Uterus (tissue), 4 donors: ENCODE measurements around the gene DNAH6. TPM values are rescaled to one million over a fixed set of nuclear protein-coding genes. Genes with fewer than 3 reads are reported as not detected.

Experiments
- DNase-seq, 2 donors: peaks; one replicate each; pipeline ENCODE4 v3.0.0-alpha.2; 2019 to 2020
- H3K27ac ChIP-seq, 2 donors: fragments of 200-600 bp; sonication (generic); 1 replicate in 1 of 2; 2 replicates in 1 of 2; pipeline ENCODE4 v1.5.1; 2016 to 2018
- H3K27me3 ChIP-seq, 2 donors: fragments of 200-600 bp; sonication (generic); one replicate each; pipeline ENCODE4 v1.5.1; 2018 to 2019; ENCODE audit warnings: control low read depth in 1 of 2
- H3K36me3 ChIP-seq, 2 donors: fragments of 200-600 bp; sonication (generic); one replicate each; pipeline ENCODE4 v1.5.1; 2019; ENCODE audit warnings: control low read depth in 1 of 2
- H3K4me1 ChIP-seq, 2 donors: fragments of 200-600 bp; sonication (generic); one replicate each; pipeline ENCODE4 v1.5.1; 2018 to 2019; ENCODE audit warnings: control low read depth in 1 of 2
- H3K4me3 ChIP-seq, 2 donors: fragments of 200-600 bp; sonication (generic); 1 replicate in 1 of 2; 2 replicates in 1 of 2; pipeline ENCODE4 v1.5.1; 2018 to 2019; ENCODE audit warnings: mild to moderate bottlenecking in 1 of 2
- H3K9me3 ChIP-seq, 2 donors: fragments of 200-600 bp; sonication (generic); one replicate each; pipeline ENCODE4 v1.5.1; 2019; ENCODE audit warnings: control low read depth in 1 of 2
- POLR2A ChIP-seq, 2 donors: fragments of 450-650 bp; IDR thresholded peaks; one replicate each; pipeline ENCODE4 v1.6.1; 2016; ENCODE audit warnings: antibody characterized with exemption in 2 of 2, mild to moderate bottlenecking in 1 of 2, moderate library complexity in 1 of 2
- intact Hi-C: fragments of 100-400 bp; cut with DNase I; formaldehyde crosslinking; loops from one replicate; pipeline ENCODE4 v1.15.1; 2023; ENCODE audit warnings: low total_unique reads
- total RNA-seq, 4 donors: library from RNA; depleted of rRNA in 3 of 4; stranded (reverse); fragments of >200 nt in 3 of 4; gene quantifications; one replicate each; pipeline versions ENCODE4 v1.1.0 to v1.2.4, GENCODE V29; 2014 to 2023
- TF ChIP-seq, protein P1 (sequence below), 4 experiments: fragments of 200-600 bp in 2 of 4; fragments of 450-650 bp in 2 of 4; sonication (generic) in 2 of 4; IDR thresholded peaks; one replicate each; pipeline ENCODE4 v1.5.1; 2016 to 2019; ENCODE audit warnings: antibody characterized with exemption in 4 of 4, mild to moderate bottlenecking in 2 of 4, moderate library complexity in 1 of 4
- donor health status: DM: yes; HTN: yes; CAD: no.

Gene DNAH6
- total RNA-seq, 4 donors from 2014 or later = 1.0 to 8.4 (median 2.7) TPM

DNA sequence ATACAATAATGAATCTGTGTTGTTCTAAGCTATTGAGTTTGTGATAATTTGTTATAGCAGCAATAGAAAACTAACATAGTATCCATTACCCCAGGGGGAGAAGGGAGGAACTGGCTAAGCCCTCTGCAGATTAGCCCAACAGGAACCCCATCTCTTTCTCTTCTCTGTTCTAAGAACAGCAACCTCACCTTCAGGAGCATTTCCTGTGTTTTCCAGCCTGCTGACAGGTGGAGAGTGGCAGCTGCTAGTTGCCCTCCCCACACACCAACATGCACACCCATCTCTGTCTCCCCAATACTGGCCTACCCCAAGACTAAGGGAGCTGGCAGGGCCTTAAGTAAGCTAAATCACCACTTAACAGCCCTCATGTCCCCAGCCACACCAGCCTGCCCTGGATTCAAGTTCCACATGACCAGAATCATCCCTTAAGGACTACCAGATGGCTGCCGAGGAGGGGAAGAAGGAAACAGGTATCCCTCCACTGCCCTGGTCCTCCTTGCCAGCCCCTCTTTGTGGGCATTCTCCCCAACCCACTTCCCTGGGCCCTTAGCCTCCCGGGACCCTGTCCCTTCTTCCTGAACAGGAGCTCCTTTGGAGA is 311.8 kb downstream of the DNAH6 start:
- Histone ChIP-seq H3K36me3 (no peaks in the 10 kb centered on the region), H3K27me3 (no peaks in the 10 kb centered on the region), H3K4me3 (no peak overlapping the region), H3K27ac (no peak overlapping the region), H3K9me3 (no peaks in the 10 kb centered on the region), H3K4me1 (no peaks in the 10 kb centered on the region)
- intact Hi-C loops = no loop called here
- no peak for DNase-seq
- no peak for TF ChIP-seq POLR2A (IDR thresholded peaks at IDR 0.05)
- TF ChIP-seq, protein P1, sequence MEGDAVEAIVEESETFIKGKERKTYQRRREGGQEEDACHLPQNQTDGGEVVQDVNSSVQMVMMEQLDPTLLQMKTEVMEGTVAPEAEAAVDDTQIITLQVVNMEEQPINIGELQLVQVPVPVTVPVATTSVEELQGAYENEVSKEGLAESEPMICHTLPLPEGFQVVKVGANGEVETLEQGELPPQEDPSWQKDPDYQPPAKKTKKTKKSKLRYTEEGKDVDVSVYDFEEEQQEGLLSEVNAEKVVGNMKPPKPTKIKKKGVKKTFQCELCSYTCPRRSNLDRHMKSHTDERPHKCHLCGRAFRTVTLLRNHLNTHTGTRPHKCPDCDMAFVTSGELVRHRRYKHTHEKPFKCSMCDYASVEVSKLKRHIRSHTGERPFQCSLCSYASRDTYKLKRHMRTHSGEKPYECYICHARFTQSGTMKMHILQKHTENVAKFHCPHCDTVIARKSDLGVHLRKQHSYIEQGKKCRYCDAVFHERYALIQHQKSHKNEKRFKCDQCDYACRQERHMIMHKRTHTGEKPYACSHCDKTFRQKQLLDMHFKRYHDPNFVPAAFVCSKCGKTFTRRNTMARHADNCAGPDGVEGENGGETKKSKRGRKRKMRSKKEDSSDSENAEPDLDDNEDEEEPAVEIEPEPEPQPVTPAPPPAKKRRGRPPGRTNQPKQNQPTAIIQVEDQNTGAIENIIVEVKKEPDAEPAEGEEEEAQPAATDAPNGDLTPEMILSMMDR (IDR thresholded peaks at IDR 0.05) = no peak

DNA sequence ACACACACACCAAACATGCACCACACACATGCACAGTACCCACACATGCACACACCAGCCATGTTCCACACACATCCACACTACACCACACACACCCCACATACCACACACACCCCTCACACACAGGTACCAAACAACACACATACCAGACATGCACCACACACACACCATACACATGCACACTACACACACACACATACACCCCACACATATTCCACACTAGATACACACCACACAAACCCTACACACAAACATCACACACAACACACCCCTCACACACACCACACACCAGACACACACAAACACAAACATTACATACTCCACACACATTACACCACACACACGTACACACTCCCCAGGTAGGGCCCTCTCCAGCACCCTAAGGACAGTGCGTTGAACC is 313.4 kb downstream of the DNAH6 start:
- TF ChIP-seq POLR2A (IDR thresholded peaks at IDR 0.05) = no peak
- TF ChIP-seq, protein P1 (IDR thresholded peaks at IDR 0.05) = no peak
- Histone ChIP-seq H3K27ac (no peak overlapping the region), H3K4me3 (no peak overlapping the region), H3K27me3 (no peaks in the 10 kb centered on the region), H3K36me3 (no peaks in the 10 kb centered on the region), H3K9me3 (no peaks in the 10 kb centered on the region), H3K4me1 (no peaks in the 10 kb centered on the region)
- DNase-seq = no peak
- intact Hi-C loops = no loop called here

DNA sequence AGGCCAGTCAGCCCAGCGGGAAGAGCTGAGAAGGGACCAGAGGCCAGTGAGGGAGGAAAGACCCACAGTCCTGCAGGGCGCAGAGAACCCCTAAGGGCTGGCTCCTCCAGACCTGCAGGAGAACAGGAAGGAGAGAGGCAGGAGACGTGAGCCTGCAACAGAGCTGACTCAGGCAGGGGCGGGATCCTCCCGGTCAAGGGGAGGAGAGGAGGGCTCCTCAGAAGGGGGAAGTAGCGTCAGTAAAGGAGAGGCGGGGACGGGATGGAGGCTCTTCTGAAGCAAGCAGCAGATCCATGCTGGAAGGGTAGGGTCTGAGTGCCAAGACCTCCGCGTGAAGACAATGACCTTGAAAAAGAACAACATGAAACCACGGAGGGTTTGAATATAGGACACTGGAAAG is 313.8 kb downstream of the DNAH6 start:
- H3K36me3 ChIP-seq = no peaks in the 10 kb centered on the region
- no peak for DNase-seq
- H3K4me1 ChIP-seq = no peaks in the 10 kb centered on the region
- intact Hi-C loops = no loop called here
- H3K27me3 ChIP-seq = no peaks in the 10 kb centered on the region
- no peak for TF ChIP-seq POLR2A (IDR thresholded peaks at IDR 0.05)
- TF ChIP-seq, protein P1 (IDR thresholded peaks at IDR 0.05) = no peak
- no peaks in the 10 kb centered on the region for H3K9me3 ChIP-seq
- no peak overlapping the region for H3K4me3 ChIP-seq
- H3K27ac ChIP-seq = no peak overlapping the region

DNA sequence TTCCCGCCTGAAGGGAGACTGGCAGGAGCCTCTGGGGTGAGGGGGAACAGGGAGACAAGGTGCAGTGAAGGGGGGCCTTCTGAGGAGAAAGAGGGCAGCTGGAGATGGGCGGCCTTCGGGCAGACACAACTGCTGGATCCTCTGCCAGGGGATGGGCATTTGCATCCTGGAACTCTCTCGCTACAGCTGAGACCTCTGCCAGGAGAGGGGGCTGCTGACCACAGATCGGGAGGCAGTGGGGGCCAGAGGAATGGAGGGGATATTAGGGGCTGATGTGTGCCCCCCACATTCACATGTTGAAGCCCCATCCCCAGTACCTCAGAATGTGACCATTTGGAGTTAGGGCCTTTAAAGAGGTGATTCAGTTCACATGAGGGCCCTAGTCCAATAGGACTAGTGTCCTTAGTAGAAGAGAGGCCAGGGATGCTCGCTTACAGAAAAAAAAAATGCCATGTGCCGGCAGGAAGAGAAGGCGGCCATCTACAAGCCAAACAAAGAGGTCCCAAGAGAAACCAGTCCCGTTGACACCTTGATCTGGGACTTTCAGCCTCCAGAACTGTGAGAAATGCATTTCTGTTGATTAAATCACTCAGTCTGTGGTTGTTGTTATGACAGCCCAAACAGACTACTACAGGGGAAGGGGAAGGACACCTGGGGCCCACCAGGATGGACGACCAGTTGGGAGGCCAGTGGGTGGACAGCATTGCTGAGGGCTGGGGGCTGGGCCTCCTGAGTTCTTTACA is 314.6 kb downstream of the DNAH6 start:
- Histone ChIP-seq H3K4me3 (no peak overlapping the region), H3K27ac (no peak overlapping the region), H3K27me3 (no peaks in the 10 kb centered on the region), H3K36me3 (no peaks in the 10 kb centered on the region), H3K9me3 (no peaks in the 10 kb centered on the region), H3K4me1 (no peaks in the 10 kb centered on the region)
- no peak for TF ChIP-seq POLR2A (IDR thresholded peaks at IDR 0.05)
- TF ChIP-seq, protein P1 (IDR thresholded peaks at IDR 0.05) = no peak
- intact Hi-C loops = no loop called here
- no peak for DNase-seq

DNA sequence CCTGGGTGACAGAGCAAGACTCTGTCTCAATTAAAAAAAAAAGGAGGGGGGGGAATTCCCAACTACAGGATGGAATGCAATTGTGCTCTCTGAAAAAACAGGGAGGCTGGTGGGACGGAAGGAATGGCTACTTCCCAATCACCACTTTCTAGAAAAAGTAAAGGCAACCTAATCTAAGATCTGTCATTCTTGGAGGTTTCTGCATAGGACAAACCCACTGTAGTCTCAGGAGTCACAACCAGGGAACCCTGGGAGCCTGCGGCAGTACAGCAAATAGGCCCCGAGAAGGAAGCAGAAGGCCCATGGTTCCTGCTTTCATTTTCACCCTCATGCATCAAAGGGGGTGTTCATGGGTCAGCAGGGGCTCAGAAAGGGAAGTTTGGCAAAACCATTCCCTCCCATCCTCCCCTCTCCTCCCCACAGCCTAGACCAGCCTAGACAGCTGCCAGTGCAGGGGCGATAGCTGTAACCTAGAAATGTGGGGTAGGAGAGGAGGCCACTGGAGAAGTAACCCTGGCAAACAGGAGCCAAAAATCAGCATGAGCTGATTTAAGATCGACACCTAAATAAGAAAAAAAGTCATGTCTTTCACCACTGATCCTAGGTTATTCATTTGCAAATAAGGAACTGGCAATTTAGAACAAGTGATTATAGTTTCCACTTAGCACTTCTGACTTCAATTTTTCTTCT is 316.6 kb downstream of the DNAH6 start:
- Histone ChIP-seq H3K9me3 (peaks cover 0 to 3% of the 10 kb centered on the region in 2 donors), H3K27ac (no peak overlapping the region), H3K4me1 (no peaks in the 10 kb centered on the region), H3K27me3 (no peaks in the 10 kb centered on the region), H3K36me3 (no peaks in the 10 kb centered on the region), H3K4me3 (no peak overlapping the region)
- intact Hi-C loops = no loop called here
- no peak for TF ChIP-seq POLR2A (IDR thresholded peaks at IDR 0.05)
- TF ChIP-seq, protein P1 (IDR thresholded peaks at IDR 0.05) = no peak
- DNase-seq = no peak
